ENCODE results near the gene CREB3L2.
"Not testable (repeated sequence)": the region's sequence is repeated elsewhere in the genome, so short reads cannot be mapped to it uniquely, and the experiment has no call there.

The CREB3L2 gene

DNA sequence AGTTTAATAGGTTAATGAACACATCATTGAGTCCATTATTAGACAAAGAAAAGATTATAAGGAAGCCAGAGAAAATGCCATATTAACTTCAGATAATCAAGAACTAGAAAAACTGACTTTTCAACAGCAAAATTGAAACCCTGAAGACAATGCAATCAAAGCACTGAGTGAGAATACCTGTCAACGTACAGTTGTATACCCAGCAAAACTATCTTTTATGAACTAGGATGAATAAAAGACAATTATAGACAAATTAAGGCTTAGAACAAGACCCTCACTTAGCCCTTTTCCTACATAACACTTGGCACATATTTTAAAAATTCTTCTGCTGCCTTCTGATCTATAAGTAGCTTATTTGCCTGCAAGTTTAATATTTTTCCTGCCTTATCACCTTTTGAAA lies 136.1 kb downstream of the CREB3L2 start:
- no peak for DNase-seq

DNA sequence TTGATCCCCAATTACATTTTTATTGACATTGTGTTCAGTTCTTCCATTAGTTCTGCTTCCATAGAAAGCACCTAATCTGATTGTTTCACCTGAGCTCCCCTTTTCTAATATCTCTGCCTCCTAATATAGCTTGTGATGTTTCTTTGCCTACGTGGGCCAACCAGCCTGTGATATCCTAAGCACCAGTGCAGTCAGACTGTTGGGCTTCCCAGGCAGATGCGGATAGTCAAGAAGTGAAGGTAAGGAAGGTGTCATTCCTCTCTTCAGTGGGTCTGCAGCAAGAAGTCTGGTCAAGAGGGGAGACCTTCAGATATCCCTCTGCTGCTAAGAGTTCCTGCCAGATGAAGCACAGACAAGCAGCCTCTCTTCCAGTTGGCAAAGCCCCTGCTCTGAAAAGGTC lies 138.9 kb downstream of the CREB3L2 start:
- no peak for DNase-seq

- DNase-seq, result no peak
These were observed 139.5 kb downstream of the CREB3L2 start for GRCh38 chr7:137862358-137862757.

GRCh38 chr7:137860542-137860941 lies 141.3 kb downstream of the CREB3L2 start:
- no peak for DNase-seq

DNA sequence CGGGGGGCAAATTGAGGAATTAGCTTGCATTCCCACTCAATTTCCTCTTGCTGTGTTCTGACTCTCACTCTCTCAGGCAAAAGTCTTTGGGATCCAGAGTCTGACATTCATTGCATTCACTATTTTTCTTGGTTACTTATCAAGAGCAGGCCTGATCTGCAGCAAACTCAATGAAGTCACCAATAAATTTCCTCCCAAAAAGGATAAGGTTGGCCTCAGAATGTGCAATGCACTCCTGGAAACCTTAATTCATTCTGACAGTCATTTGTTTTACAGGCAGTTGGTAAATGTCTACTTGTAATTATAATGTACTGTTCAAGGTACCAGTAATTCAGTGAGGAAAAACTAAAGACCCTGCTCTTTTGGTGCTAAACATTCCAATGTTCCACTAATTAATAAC lies 148.8 kb downstream of the CREB3L2 start:
- DNase-seq, result no peak

DNA sequence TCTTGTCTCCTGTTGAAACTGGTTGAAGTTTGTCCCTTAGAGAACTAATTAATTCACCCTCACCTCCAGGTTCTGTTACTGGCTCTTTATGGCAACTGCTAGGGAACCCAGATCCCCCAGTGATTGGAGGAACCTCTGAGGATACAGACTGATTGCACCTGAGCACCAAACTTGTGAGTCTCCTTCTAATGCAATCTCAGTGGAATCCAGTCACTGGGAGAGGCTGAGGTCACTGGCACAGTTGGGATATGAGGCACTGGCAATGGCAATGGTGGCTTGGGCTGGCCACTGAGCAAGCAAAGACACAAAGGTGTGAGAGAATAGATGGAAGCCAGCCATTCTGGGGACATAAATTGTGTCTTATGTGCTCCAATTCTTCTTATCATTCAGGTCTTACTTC lies 149.8 kb downstream of the CREB3L2 start:
- DNase-seq, result no peak

GRCh38 chr7:137850972-137851945 lies 150.6 kb downstream of the CREB3L2 start:
- no peak for DNase-seq

DNA sequence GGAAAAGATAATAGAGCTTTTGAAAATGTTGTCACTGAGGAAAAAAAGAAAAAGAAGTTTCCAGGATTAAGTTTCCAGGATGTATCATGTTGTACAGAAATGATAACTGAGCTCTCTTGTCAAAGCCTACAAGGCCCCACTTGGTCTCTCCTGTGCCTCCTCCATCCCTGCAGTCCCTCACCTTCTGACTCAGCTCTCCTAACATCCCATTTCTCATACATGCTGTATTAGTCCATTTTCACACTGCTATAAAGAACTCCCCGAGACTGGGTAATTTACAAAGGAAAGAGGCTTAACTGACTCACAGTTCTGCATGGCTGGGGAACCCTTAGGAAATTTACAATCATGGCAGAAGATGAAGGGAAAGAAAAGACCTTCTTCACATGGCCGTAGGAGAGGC lies 151.3 kb downstream of the CREB3L2 start:
- no peak for DNase-seq

DNA sequence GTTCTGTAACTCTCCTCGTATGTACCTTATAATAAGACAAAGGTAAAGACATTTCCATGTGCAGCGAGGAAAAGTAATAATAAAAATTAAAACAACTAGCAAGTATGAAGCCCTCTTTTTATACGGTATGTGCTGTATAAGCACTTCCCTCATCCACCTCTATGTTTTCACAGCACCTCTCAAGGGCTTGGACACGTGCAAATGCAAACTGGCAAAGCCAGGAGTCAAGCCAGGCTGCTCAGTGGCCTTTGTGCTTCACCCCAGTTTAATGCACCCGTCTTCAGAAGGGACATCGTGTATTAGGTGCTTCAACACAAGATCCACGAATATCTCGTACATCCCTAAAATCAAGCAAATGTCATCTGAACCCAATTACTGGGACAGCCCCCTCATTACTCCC lies 153.8 kb downstream of the CREB3L2 start:
- DNase-seq, result no peak

DNA sequence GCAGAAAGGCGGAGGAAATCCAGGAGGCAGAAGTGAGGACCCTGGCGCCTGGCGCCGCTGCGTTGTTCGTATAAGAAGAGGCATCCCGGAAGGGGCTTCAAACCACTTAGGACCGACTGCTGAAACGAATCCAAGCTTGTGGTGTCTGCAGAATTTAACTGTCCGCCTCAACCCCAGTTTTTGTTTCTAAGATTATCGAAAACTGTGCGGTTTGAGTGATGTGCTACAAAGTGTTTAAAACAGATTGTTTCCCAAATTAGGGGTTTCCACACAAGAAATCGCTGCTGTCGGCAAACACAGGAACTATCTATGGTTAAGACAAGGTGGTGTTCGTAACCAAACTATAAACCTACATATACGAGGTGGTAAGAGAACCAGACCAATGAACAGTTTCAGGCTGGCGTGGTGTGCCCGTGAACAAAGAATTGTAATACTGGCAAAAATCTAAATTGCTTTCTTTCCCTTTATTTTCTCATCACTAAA lies 154.3 kb downstream of the CREB3L2 start:
- DNase-seq, result no peak

- DNase-seq, result no peak
These were observed 154.9 kb downstream of the CREB3L2 start, which contains the start of gene DGKI for GRCh38 chr7:137846827-137847567. TSS of gene DGKI (minus strand) at chr7:137846974.

- no peak for DNase-seq
These were observed 155.4 kb downstream of the CREB3L2 start for GRCh38 chr7:137846549-137846826.

DNA sequence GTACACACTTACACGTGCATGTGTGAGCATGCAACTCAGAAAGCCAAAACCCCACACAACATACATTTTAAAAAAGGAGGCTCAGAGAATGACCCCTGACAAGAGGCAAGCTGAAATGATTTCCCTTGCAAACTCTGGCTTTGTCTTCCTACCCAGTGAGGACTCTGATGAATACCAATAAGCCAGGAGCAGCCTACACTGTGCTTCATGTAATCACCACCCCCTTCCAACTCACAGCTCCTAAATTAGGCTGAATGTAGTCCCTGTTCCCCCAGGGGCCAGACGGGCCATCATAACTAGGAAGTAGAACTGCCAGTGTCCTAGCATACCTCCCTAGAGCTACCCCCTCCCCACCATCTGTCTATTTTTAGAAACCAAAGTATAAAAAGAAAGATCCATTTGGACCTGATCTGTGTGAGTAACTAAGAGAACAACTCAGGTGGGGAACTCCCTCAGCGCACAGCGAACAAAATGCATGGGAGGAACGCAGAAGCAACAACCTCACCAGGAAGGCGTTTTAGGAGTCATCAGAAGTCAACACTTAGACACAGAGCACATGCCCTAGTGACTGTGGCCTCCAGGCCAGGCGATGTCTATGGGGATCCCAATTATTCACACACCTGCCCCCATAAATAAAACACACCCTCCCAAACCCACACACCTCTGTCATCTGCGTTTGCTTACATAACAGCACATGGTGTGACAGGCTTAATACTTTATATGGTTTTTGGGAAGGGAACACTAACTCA lies 157.0 kb downstream of the CREB3L2 start:
- DNase-seq, result no peak

DNA sequence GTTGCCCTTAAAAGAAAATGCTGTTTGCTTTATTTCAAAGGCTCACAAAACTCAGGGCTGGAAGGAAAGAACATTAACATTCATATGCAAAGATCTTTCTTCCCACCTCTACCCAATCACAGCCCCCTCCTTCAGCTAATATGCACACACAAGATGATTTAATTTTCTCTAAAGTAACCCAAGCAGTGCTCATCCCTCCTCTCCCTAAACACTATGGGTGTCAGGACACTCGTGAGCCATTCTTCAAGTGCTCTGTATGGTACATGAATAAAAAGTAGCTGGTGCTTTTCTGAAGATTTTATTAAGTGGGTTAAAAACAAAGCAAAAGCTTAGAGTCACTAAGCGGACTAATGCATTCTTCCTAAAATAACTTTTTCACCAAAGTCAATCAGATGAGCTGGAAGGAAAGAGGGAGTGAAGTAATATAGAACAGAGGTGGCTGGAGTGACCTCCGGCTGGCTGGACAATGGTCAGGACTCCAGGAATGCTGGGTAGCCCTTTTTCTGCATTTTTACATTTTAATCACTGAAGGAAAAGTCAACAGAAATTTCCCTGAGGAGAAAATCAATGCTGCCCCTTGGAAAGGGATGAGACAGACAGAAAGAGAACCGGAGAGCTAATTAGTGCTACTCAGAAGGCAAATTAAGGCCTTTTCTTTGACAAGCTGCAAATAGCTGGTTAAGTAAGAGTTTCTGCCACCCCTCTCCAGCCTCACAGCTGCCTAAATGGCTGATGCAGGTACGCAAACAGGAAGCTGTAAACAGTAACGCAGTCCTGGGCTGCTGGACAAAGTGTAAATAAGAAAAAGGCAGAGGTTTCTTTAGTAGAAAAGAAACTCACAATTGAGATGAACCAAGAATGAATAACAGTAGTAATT lies 161.7 kb downstream of the CREB3L2 start:
- DNase-seq, result no peak

DNA sequence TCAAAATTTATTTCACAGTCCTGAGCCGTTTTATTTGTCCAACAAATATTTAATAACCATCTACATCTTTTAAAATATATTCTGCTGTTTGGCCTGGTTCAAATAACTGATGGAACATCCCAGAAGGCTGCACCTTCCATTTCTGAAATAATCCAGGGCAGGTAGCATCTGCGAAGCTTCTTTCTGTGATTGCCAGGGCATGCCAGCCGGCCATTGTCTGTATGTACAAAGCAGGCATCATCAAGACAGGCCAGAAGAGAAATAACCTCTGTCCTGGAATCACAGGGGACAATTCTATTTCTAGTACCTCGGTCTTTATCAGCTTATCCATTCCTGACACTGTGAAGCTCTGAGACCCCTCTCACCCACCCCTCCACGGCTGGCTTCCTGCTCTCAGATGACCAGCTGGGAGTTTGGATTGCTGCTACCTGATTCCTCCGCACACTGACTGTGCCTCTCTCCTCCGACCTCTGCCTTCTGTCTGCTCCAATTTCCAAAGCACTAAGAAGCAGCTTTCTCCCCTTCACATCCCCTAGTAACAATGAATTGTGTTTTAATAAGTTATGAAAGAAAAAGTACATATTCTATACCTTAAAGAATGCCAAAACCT lies 163.1 kb downstream of the CREB3L2 start:
- DNase-seq, result no peak

- DNase-seq, result no peak
These were observed 165.3 kb downstream of the CREB3L2 start for GRCh38 chr7:137836541-137836940.

DNA sequence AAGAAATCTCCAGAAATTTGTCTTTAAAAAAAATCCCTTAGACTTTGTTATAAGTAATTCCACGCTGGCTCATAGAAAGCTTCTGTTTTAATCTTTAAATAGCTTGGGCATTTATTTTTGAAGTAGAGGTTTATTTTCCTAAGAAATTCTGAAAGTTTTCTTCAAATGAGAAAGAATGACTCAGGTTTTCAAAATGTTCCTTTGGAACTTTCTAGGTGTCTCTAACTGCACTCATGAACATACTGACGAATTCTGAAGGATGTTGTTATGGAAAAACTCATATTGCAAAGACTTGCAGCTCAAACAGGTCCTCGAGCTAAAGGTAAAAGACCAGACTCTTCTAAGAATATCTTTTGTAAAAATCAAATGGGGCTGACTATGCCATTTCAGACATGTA lies 165.8 kb downstream of the CREB3L2 start:
- no peak for DNase-seq

DNA sequence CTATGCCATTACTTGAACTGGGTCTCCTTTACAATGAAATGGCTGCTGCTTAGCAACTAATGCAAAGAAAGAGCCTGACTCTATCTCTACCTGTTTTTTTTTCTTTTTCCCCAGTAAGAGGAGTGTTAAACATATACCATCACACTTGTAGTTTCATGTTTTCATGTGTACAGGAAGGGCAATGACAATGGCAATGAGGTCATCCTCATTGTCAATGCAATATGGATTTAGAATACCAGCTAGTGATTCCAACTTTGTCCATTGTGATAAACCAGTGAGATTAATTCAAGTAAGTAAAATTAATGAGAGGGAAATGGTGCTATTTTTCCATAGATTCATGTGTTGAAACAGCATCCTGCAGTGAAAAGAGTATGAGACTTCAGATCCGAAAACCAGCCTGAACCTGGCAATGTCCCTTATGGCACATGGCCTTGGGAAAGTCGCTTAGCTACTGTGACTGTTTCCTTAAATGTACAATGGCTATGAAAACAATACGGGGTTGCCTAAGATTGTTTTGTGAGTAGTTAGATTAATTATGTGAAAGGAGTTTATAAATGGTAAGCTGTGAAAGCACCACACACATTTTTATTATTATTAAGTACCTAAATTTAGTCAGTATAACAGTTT lies 166.3 kb downstream of the CREB3L2 start:
- DNase-seq, result no peak

DNA sequence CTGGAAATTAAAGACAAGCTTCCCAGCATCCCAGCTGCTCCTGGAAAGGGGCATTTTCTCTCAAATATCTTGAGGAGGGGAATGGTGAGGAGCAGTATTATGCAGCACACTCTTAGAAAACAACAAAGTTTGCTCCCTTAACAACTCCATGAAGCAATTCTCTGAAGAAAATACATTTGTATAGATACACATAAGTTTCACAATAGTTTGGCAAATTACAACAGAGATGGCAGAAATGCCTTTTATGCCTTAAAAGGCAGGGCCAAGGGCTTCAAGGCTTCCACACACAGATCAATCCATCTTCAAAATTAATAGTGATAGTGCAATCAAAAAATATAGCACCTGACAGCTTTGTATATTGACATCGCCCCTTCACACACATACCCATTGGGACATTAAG lies 167.3 kb downstream of the CREB3L2 start:
- DNase-seq, result no peak

GRCh38 chr7:137832990-137833389 lies 168.9 kb downstream of the CREB3L2 start:
- DNase-seq, result not testable (repeated sequence)

DNA sequence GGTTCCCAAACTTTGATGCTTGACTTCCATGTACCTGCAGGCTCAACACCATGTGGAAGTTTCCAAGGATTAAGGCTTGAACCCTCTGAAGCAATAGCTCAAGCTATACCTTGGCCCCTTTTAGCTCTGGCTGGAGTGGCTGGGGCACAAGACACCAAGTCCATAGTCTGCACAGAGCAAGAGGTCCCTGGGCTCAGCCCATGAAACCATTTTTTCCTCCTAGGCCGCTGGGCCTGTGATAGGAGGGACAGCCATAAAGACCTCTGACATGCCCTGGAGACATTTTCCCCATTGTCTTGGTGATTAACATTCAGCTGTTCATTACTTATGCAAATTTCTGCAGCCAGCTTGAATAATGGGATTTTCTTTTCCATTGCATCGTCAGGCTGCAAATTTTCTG lies 169.5 kb downstream of the CREB3L2 start:
- no peak for DNase-seq

All from CD4-positive, alpha-beta T cell treated with Interleukin-1 beta for 1 hour (primary cell).